Fibroblast of the aortic adventitia (primary cell): ENCODE measurements around the gene PGM5. TPM values are rescaled to one million over a fixed set of nuclear protein-coding genes. Genes with fewer than 3 reads are reported as not detected.

Source experiments
- DNase-seq: peaks from one replicate; pipeline ENCODE4 v3.0.0-alpha.2; 2010; ENCODE audit warnings: low read depth
- H3K4me3 ChIP-seq: 2 replicates; pipeline ENCODE4 v1.5.1; 2011; ENCODE audit warnings: low read depth, mild to moderate bottlenecking, control low read depth, low read length, moderate library complexity
- total RNA-seq: library from RNA; depleted of rRNA; stranded (reverse); fragments of >200 nt; gene quantifications from 2 replicates; pipeline ENCODE4 v1.2.3, GENCODE V29; 2012; ENCODE audit warnings: low replicate concordance
- TF ChIP-seq, protein P1 (sequence below): IDR thresholded peaks from 2 replicates; pipeline ENCODE4 v1.5.1; 2011; ENCODE audit warnings: mild to moderate bottlenecking, low read length, control low read depth, inconsistent platforms; ENCODE audit not compliant: insufficient read depth

PGM5 gene
- total RNA-seq, 1 donor, result 8.0 TPM

- TF ChIP-seq, protein P1, sequence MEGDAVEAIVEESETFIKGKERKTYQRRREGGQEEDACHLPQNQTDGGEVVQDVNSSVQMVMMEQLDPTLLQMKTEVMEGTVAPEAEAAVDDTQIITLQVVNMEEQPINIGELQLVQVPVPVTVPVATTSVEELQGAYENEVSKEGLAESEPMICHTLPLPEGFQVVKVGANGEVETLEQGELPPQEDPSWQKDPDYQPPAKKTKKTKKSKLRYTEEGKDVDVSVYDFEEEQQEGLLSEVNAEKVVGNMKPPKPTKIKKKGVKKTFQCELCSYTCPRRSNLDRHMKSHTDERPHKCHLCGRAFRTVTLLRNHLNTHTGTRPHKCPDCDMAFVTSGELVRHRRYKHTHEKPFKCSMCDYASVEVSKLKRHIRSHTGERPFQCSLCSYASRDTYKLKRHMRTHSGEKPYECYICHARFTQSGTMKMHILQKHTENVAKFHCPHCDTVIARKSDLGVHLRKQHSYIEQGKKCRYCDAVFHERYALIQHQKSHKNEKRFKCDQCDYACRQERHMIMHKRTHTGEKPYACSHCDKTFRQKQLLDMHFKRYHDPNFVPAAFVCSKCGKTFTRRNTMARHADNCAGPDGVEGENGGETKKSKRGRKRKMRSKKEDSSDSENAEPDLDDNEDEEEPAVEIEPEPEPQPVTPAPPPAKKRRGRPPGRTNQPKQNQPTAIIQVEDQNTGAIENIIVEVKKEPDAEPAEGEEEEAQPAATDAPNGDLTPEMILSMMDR, result no peak
- no peak for DNase-seq
- H3K4me3 ChIP-seq, result no peak overlapping the region
These were observed 199.2 kb downstream of the PGM5 start for GRCh38 chr9:68555437-68556150.

GRCh38 chr9:68558545-68558944 is 202.1 kb downstream of the PGM5 start:
- TF ChIP-seq, protein P1, result no peak
- DNase-seq, result no peak
- no peak overlapping the region for H3K4me3 ChIP-seq

DNA sequence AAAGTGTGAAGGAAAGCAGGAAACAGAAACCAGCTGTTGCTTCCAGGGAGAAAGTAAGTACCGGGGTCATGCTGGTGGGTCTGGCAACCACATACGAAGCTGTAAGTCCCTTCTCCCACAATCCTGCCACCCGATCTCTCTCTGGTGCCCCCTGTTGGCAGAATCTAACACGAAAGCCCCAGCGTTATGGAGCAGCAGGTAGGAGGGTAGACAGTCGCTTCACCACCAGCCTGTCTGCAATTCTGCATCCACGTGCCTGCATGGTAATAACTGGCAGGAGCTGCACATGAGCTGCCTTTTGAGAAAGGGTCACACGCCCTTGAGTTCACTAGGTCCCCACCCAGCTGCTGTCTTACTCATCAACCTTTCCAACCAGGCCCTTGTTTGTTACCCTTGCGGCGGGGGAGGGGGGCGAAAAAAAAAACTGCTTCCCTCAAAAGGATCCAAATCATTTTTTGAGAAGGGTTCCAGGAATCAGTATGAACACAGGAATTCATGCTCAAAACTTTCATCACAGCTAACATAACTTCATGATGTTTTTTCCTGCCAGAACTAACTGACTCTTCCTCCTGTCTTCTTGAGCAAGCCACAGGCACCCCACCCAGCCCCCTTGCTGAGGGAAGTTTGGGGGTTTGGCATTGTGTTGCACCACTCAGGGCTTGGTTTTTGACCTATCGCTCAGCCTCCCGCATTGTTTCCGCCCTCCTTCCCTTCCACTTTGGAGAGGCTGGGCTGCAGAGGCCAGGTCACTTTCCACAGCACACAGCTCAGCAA is 203.8 kb downstream of the PGM5 start:
- no peak overlapping the region for H3K4me3 ChIP-seq
- TF ChIP-seq, protein P1, result peak; percentile 47
- DNase-seq, result peak; percentile 84

GRCh38 chr9:68562461-68562860 is 206.1 kb downstream of the PGM5 start:
- no peak for DNase-seq
- TF ChIP-seq, protein P1, result no peak
- H3K4me3 ChIP-seq, result no peak overlapping the region

- H3K4me3 ChIP-seq, result no peak overlapping the region
- no peak for DNase-seq
- TF ChIP-seq, protein P1, result no peak
These were observed 211.2 kb downstream of the PGM5 start for GRCh38 chr9:68567565-68567964.

- DNase-seq, result no peak
- TF ChIP-seq, protein P1, result peak; percentile 11
- H3K4me3 ChIP-seq, result no peak overlapping the region
These were observed 217.7 kb downstream of the PGM5 start for GRCh38 chr9:68574150-68574549.
